Neural progenitor cell (in vitro differentiated cells): ENCODE data around the gene PSEN2. TPM values are rescaled to one million over a fixed set of nuclear protein-coding genes. Genes with fewer than 3 reads are reported as not detected.

Source experiments
- DNase-seq: peaks from one replicate; pipeline ENCODE4 v3.0.0-alpha.2; 2016; ENCODE audit warnings: low spot score
- H2AFZ ChIP-seq: fragments of 200-600 bp; sonication (generic); replicated peaks from 2 replicates; pipeline ENCODE4 v1.6.1; 2016; ENCODE audit warnings: antibody characterized with exemption
- H3F3A ChIP-seq: fragments of 200-600 bp; sonication (generic); 2 replicates; pipeline ENCODE4 v1.6.1; 2016; ENCODE audit warnings: antibody characterized with exemption, low read depth
- H3K27ac ChIP-seq: fragments of 200-600 bp; sonication (generic); 2 replicates; pipeline ENCODE4 v1.5.1; 2016; ENCODE audit warnings: mild to moderate bottlenecking
- H3K27me3 ChIP-seq: fragments of 200-600 bp; sonication (generic); 2 replicates; pipeline ENCODE4 v1.6.1; 2016; ENCODE audit warnings: mild to moderate bottlenecking, moderate library complexity
- H3K36me3 ChIP-seq: fragments of 200-600 bp; sonication (generic); 2 replicates; pipeline ENCODE4 v1.5.1; 2016
- H3K4me1 ChIP-seq: fragments of 200-600 bp; sonication (generic); 2 replicates; pipeline ENCODE4 v1.6.1; 2016; ENCODE audit warnings: mixed run types
- H3K4me2 ChIP-seq: fragments of 200-600 bp; sonication (generic); 2 replicates; pipeline ENCODE4 v1.6.1; 2016
- H3K4me3 ChIP-seq: fragments of 200-600 bp; sonication (generic); 2 replicates; pipeline ENCODE4 v1.5.1; 2016
- H3K79me2 ChIP-seq: fragments of 200-600 bp; sonication (generic); 2 replicates; pipeline ENCODE4 v1.6.1; 2016; ENCODE audit warnings: low read depth
- H3K9ac ChIP-seq: fragments of 200-600 bp; sonication (generic); 2 replicates; pipeline ENCODE4 v1.6.1; 2016
- H3K9me3 ChIP-seq: fragments of 200-600 bp; sonication (generic); 2 replicates; pipeline ENCODE4 v1.5.1; 2016; ENCODE audit warnings: low read depth
- H4K20me1 ChIP-seq: fragments of 200-600 bp; sonication (generic); 2 replicates; pipeline ENCODE4 v1.6.1; 2016; ENCODE audit warnings: low read depth
- H3K27ac Mint-ChIP-seq: 3 replicates; pipeline ENCODE4 v1.8.0; 2021; ENCODE audit warnings: mixed read lengths
- H3K27me3 Mint-ChIP-seq: 2 replicates; pipeline ENCODE4 v1.8.0; 2022; ENCODE audit warnings: low read depth, mild to moderate bottlenecking, inconsistent platforms, moderate library complexity, mixed read lengths; ENCODE audit not compliant: insufficient read depth
- H3K36me3 Mint-ChIP-seq: 3 replicates; pipeline ENCODE4 v1.8.0; 2021; ENCODE audit warnings: mixed read lengths
- H3K4me1 Mint-ChIP-seq: 3 replicates; pipeline ENCODE4 v1.8.0; 2021; ENCODE audit warnings: mixed read lengths
- H3K4me3 Mint-ChIP-seq: 3 replicates; pipeline ENCODE4 v1.8.0; 2021; ENCODE audit warnings: mild to moderate bottlenecking, moderate library complexity, mixed read lengths
- H3K9me3 Mint-ChIP-seq: 3 replicates; pipeline ENCODE4 v1.8.0; 2020; ENCODE audit warnings: mixed read lengths
- CTCF ChIP-seq: fragments of 200-600 bp; sonication (generic); IDR thresholded peaks from 2 replicates; pipeline ENCODE4 v1.5.1; 2017; ENCODE audit warnings: antibody characterized with exemption, mild to moderate bottlenecking
- EZH2 ChIP-seq: fragments of 200-600 bp; sonication (generic); IDR thresholded peaks from 2 replicates; pipeline ENCODE4 v1.6.1; 2017; ENCODE audit warnings: antibody characterized with exemption, mild to moderate bottlenecking, moderate library complexity
- EZH2phosphoT487 ChIP-seq: fragments of 200-600 bp; sonication (generic); IDR thresholded peaks from 2 replicates; pipeline ENCODE4 v1.6.1; 2017; ENCODE audit warnings: antibody characterized with exemption
- total RNA-seq: library from RNA; depleted of rRNA; stranded (reverse); fragments of >200 nt; gene quantifications from 2 replicates; pipeline ENCODE4 v1.2.3, GENCODE V29; 2015; ENCODE audit warnings: low replicate concordance

Gene PSEN2
- total RNA-seq, 1 donor from 2014 or later, result 11.4 TPM

GRCh38 chr1:226940029-226940805 is 69.8 kb downstream of the PSEN2 start, which contains the start of gene COQ8A:
Gene COQ8A (plus strand): TSS chr1:226940294. CDS start chr1:226961386, 21,092 bp downstream.
- peak; percentile 100 for DNase-seq
- Histone ChIP-seq H3K9ac (no peak within 1 kb of the TSS), H4K20me1 (no peaks in the 10 kb centered on the region), H3F3A (peaks cover 10% of the 10 kb centered on the region), H3K79me2 (peaks cover 21% of the 10 kb centered on the region), H3K4me2 (peak within 1 kb of the TSS; percentile 78), H2AFZ (peak within 1 kb of the TSS; percentile 83), H3K4me1 (peaks cover 14% of the 10 kb centered on the region), H3K4me3 (peak within 1 kb of the TSS; percentile 47), H3K27me3 (peaks cover 7% of the 10 kb centered on the region), H3K27ac (peak within 1 kb of the TSS; percentile 60), H3K9me3 (no peaks in the 10 kb centered on the region), H3K36me3 (no peaks in the 10 kb centered on the region)
- peak within 1 kb of the TSS; percentile 88 for H3K4me3 Mint-ChIP-seq
- TF ChIP-seq EZH2phosphoT487 (no peak), EZH2 (no peak)
- peaks cover 6% of the 10 kb centered on the region for H3K9me3 Mint-ChIP-seq
- peaks cover 3% of the 10 kb centered on the region for H3K36me3 Mint-ChIP-seq
- H3K27me3 Mint-ChIP-seq, result peaks cover 3% of the 10 kb centered on the region
- H3K27ac Mint-ChIP-seq, result peak within 1 kb of the TSS; percentile 16
- H3K4me1 Mint-ChIP-seq, result peaks cover 38% of the 10 kb centered on the region

- Histone ChIP-seq H2AFZ (no peak overlapping the region), H3K9ac (no peak overlapping the region)
Observed at GRCh38 chr1:226940806-226941067, 70.3 kb downstream of the PSEN2 start.

GRCh38 chr1:226942392-226942791 is 72.0 kb downstream of the PSEN2 start:
- H3K4me3 ChIP-seq, result no peak overlapping the region
- H3K36me3 Mint-ChIP-seq, result no peaks in the 10 kb centered on the region
- peaks cover 10% of the 10 kb centered on the region for H3F3A ChIP-seq
- no peak for TF ChIP-seq EZH2
- no peak for TF ChIP-seq EZH2phosphoT487
- no peak for TF ChIP-seq CTCF
- DNase-seq, result no peak
- H3K27ac Mint-ChIP-seq, result no peak overlapping the region
- H3K9ac ChIP-seq, result no peak overlapping the region
- no peak overlapping the region for H3K27ac ChIP-seq
- H3K9me3 Mint-ChIP-seq, result no peaks in the 10 kb centered on the region
- H3K27me3 Mint-ChIP-seq, result peaks cover 3% of the 10 kb centered on the region
- H2AFZ ChIP-seq, result no peak overlapping the region
- peaks cover 7% of the 10 kb centered on the region for H3K27me3 ChIP-seq
- no peak overlapping the region for H3K4me2 ChIP-seq
- H3K9me3 ChIP-seq, result no peaks in the 10 kb centered on the region
- H3K36me3 ChIP-seq, result no peaks in the 10 kb centered on the region
- H3K79me2 ChIP-seq, result peaks cover 21% of the 10 kb centered on the region
- peaks cover 20% of the 10 kb centered on the region for H3K4me1 ChIP-seq
- H3K4me3 Mint-ChIP-seq, result no peak overlapping the region
- no peaks in the 10 kb centered on the region for H4K20me1 ChIP-seq
- H3K4me1 Mint-ChIP-seq, result peaks cover 43% of the 10 kb centered on the region

More at GRCh38 chr1:226940806-226941067, 70.3 kb downstream of the PSEN2 start:
- Mint-ChIP-seq H3K27ac (no peak overlapping the region), H3K27me3 (peaks cover 3% of the 10 kb centered on the region), H3K4me1 (peaks cover 43% of the 10 kb centered on the region), H3K9me3 (peaks cover 2% of the 10 kb centered on the region), H3K4me3 (peak overlapping the region; percentile 88), H3K36me3 (no peaks in the 10 kb centered on the region)
- TF ChIP-seq EZH2phosphoT487 (no peak), CTCF (no peak), EZH2 (peak; percentile 33)
- Histone ChIP-seq H3K27ac (no peak overlapping the region), H4K20me1 (no peaks in the 10 kb centered on the region), H3F3A (peaks cover 10% of the 10 kb centered on the region), H3K79me2 (peaks cover 21% of the 10 kb centered on the region), H3K27me3 (peaks cover 7% of the 10 kb centered on the region), H3K4me1 (peaks cover 19% of the 10 kb centered on the region), H3K9me3 (no peaks in the 10 kb centered on the region), H3K4me2 (peak overlapping the region; percentile 78), H3K36me3 (no peaks in the 10 kb centered on the region), H3K4me3 (peak overlapping the region; percentile 47)
- no peak for DNase-seq

GRCh38 chr1:226943156-226943555 is 72.7 kb downstream of the PSEN2 start:
- Mint-ChIP-seq H3K9me3 (no peaks in the 10 kb centered on the region), H3K4me3 (peak overlapping the region; percentile 24), H3K27me3 (peaks cover 5% of the 10 kb centered on the region), H3K4me1 (peaks cover 40% of the 10 kb centered on the region), H3K36me3 (no peaks in the 10 kb centered on the region), H3K27ac (no peak overlapping the region)
- Histone ChIP-seq H3K79me2 (peaks cover 21% of the 10 kb centered on the region), H4K20me1 (no peaks in the 10 kb centered on the region), H2AFZ (no peak overlapping the region), H3K9me3 (no peaks in the 10 kb centered on the region), H3K9ac (no peak overlapping the region), H3K4me3 (no peak overlapping the region), H3K4me2 (no peak overlapping the region), H3F3A (peaks cover 10% of the 10 kb centered on the region), H3K27me3 (peaks cover 7% of the 10 kb centered on the region), H3K27ac (no peak overlapping the region), H3K4me1 (peaks cover 20% of the 10 kb centered on the region), H3K36me3 (no peaks in the 10 kb centered on the region)
- no peak for DNase-seq
- TF ChIP-seq EZH2phosphoT487, result no peak
- no peak for TF ChIP-seq CTCF
- TF ChIP-seq EZH2, result no peak
